NCI-H146 treated with DMSO at 0.1 percent for 48 hours (cell line): Measurements from ENCODE around the gene CLNS1A.
"Not testable (repeated sequence)": the region's sequence is repeated elsewhere in the genome, so short reads cannot be mapped to it uniquely, and the experiment has no call there.

Source experiments
- DNase-seq: peaks from one replicate; lab custom pipeline; 2025; ENCODE audit not compliant: unreplicated experiment; lab: John Stamatoyannopoulos, UW

CLNS1A gene, protein sequence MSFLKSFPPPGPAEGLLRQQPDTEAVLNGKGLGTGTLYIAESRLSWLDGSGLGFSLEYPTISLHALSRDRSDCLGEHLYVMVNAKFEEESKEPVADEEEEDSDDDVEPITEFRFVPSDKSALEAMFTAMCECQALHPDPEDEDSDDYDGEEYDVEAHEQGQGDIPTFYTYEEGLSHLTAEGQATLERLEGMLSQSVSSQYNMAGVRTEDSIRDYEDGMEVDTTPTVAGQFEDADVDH

GRCh38 chr11:77637345-77638165 is at the start of gene CLNS1A:
Gene CLNS1A, minus strand, starts transcription at chr11:77637794. Its CDS starts 80 bp downstream, at chr11:77637714.
- peak; percentile 88 for DNase-seq

- DNase-seq, result no peak
Observed at GRCh38 chr11:77687088-77687487, 49.5 kb upstream of the CLNS1A start.

DNA sequence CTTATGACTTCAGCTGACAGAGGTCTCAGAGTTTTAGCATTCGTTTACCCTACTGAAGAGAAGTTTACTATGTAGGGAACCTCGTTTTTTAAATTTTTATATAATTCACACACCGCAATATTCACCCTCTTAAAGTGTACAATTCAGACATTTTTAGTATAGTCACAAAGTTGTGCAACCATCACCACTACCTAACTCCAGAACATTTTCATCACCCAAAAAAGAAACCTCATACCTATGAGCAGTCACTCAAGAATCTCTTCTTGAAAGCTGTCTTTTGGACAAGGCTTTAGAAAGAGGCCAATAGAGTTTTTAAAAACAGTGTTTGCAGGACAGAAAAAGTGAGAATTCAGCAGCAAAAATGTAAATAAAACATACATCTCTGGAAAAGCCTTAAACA is 39.5 kb upstream of the CLNS1A start:
- no peak for DNase-seq

DNA sequence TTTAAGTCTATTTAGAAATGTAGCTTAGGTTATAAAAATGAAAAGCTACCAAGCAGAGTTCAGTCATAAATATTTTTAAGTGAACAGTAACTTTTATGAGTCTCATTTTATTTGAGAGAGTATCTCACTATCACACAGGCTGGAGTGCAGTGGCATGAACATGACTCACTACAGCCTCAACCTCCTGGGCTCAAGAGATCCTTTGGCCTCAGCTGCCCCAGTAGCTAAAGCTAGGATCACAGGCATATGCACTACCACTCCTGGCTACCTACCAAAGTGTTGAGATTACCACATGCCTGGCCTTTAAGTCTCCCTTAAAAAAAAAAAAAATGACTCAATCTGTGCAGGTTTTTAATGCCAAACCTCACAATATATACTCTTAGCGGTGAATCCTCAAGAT is 34.7 kb upstream of the CLNS1A start:
- no peak for DNase-seq

DNA sequence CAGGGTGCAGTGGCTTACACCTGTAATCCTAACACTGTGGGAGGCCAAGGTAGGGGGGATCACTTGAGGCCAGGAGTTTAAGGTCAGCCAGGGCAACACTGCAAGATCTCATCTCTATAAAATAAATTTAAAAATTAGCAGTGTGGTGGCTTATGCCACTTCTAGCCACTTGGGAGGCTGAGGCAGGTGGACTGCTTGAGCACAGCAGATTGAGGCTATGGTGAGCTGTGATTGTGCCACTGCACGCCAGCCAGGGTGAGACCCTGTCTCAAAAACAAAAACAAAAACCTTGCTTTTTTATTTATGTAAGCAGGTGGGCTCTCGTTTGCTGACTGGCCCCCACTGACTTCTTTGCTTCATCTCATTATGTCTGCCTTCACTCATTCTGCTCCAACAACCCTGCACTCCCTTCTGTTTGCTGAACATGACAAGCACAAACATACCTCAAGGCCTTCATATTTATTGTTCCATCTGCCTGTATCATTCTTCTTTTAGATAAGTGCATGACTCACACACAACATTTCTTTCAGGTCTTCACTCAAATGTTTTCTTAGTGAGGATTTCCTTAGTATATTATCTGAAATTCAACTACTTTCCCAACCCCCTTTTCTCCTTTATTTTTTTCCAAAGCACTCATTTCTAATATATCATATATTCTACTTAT is 32.4 kb upstream of the CLNS1A start:
- no peak for DNase-seq

GRCh38 chr11:77668760-77669159 is 31.2 kb upstream of the CLNS1A start:
- DNase-seq, result no peak

- no peak for DNase-seq
Observed at GRCh38 chr11:77665240-77665965, 27.8 kb upstream of the CLNS1A start.

GRCh38 chr11:77661670-77662069 is 24.1 kb upstream of the CLNS1A start:
- no peak for DNase-seq

GRCh38 chr11:77660947-77661346 is 23.4 kb upstream of the CLNS1A start:
- DNase-seq, result no peak

DNA sequence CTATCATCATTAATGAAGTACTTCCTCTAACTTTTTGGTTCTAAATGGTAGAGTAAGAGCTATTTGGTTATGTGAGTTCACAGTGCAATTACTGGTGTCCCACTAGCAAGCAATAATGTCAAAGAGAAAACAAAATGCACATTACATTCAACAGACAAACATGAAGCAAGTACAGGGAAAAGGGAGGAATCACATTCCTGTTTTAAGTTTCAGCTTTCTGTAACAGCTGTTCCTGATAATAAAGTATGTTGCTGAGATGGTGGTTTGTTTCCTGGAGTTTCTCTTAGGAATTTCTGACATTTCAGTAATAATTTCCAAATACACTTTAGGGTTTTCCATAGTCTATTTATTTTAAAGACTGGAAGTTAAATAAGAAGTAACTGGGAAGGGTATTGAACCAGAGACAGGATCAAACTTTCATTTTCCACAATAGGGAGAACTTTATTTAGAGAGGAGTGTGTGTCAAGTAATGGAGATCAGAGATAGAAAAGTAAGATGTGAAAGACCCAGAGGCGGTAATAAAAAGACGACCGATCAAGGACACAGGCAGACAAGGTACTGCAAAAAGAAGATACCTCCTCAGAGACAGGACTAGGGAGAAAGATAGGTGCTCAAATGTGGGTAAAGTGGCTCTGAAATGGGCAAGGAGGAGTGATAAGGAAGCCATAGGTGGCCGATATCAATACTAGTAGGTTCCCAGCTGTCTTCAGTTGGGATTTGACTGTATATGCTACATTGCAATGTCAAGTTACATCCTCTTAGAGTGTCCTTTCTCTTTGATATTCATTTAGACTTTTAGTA is 20.8 kb upstream of the CLNS1A start:
- DNase-seq, result no peak

DNA sequence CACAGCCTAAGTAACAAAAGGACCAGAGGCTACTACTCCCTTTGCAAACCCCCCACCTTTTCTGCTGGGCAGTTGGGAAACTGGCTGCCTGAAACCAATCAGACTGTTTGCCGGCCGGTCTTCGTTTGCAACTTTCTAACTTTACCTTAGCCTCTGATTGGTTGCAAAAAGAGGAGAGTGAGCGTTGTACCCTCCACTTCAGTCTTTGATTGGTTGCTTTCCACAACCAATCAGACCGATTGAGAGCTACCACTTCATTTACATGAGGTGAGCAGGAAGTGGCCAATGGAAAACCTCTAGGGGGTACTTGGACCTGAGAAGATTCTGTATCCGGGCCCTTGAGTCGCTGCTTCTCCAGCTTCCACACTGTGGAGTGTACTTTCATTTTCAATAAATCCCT is 18.8 kb upstream of the CLNS1A start:
- DNase-seq, result no peak

DNA sequence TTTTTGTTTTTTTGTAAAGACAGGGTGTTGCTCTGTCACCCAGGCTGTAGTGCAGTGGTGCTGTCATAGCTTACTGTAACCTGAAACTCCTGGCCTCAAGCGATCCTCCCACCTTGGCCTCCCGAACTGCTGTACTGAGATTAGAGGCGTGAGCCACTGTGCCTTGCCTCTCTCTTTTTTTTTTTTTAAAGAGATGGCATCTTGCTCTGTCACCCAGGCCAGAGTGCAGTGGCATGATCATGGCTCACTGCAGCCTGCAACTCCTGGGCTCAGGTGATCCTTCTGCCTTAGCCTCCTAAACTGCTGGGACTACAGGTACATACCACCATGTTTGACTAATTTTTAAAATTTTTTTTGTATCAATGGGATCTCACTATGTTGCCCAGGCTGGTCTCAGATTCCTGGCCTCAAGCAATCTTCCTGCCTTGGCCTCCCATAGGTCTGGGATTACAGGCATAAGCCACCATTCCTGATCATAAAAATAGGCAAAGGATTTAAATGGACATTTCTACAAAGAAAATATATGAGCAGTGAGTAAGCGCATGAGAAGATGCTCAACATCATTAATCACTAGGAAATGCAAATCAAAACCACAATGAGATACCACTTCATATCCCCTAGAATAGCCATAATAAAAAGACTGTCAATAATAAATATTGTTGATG is 17.3 kb upstream of the CLNS1A start:
- no peak for DNase-seq

GRCh38 chr11:77650123-77650522 is 12.5 kb upstream of the CLNS1A start:
- DNase-seq, result no peak

DNA sequence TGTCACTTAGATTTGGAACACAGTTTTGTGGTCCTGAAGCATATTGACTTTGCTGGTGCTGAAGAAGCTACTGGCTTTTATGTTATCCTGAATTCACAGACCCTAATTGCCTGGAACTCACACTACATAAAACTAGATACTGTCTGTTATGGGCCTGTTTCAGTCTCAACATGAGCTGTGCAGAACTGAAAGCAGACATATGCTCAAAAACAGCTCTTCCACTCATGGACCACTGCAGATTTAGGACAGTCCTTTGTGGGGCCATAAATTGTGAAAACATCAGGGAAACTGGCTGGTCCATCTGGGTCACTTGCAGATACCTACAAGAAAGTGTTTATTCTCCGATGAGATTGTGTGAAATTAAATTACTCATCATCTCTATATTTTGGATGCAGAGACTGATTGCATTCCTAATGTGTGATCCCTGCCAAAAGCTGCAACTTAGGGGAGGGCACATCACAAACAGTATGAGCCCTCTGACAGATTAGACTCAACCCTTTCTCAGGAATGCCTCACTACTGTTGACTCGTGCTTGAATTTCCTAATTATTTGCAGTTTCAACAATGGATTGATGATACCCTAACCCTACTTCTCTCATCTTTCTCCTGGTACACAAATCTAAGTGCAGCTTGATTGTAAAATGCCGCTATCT is 10.2 kb upstream of the CLNS1A start:
- no peak for DNase-seq

DNA sequence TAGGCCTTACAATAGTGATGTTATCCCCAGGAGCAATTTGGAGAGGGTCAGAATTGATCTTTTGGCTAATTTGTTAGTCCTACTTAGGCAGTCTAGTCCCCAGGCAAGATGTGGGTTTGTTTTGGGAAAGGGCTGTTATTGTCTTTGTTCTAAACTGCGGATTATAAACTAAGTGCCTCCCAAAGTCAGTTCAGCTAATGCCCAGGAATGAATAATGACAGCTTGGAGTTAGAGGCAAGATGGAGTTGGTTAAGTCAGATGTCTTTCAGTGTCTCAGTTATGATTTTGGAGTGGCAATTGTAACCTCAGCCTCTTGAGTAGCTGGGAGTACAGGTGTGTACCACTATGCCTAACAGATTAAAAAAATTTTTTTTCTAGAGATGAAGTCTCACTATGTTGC is 7.3 kb upstream of the CLNS1A start:
- DNase-seq, result no peak

GRCh38 chr11:77642228-77642627 is 4.6 kb upstream of the CLNS1A start:
- DNase-seq, result no peak

DNA sequence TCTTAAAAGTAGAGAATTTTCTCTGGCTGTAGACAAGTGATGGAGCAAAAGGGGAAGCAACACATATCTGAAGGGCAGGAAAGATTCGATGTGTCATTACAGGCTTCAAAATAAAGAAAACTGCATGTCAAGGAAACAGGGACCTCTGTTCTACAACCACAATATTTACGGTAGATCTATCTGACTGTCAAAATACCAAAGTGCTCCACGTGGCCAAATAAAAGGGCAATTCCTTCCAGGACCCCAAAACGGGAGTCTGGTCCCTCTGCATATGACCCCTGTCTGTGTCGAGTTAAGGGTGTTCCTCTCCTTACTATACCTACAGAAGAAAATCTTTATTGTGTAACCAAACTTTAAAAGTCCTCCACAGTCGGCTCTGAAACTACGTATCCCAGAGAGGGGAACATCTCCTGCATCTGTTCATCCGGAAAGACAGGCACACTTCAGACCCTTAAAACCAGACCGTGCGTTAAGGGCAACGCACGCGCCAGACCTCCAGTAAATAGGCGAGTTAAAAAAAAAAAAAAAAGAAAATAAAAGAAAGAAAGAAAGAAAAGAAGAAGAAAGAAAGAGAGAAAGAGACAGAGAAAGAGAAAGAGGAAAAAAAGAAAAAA is 756 bp downstream of the CLNS1A start:
- no peak for DNase-seq

- DNase-seq, result not testable (repeated sequence)
Observed at GRCh38 chr11:77633926-77634325, 3.7 kb downstream of the CLNS1A start.

DNA sequence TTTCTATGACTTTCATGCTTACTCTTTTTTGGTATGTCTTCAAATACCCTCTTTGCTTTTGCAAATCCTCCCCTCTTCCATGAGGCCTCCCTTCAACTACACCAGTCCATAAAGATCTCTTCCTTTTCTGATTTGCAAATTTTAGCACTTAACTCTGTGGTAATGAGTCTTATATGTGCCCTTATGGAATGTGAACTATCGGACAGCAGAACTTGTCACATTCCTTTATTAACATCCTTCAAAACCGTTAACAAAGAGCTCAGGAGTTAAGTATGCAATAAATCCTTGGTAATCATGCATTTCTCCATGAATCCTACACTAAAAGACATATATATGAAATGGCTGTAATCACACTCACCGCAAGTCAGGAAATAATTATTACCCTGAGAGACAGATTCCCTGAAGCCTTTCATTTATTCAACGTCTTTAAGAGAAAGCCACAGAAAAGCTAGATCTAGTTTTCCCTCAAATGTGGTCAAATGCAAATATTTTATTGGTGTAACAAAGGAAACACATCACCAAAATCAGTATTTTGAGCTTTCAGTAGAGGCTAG is 7.4 kb downstream of the CLNS1A start:
- no peak for DNase-seq
